ENCODE results near the gene SMCO1. TPM values are rescaled to one million over a fixed set of nuclear protein-coding genes. Genes with fewer than 3 reads are reported as not detected.

The SMCO1 gene
- total RNA-seq, 1 experiment from 2014 or later = not detected

DNA sequence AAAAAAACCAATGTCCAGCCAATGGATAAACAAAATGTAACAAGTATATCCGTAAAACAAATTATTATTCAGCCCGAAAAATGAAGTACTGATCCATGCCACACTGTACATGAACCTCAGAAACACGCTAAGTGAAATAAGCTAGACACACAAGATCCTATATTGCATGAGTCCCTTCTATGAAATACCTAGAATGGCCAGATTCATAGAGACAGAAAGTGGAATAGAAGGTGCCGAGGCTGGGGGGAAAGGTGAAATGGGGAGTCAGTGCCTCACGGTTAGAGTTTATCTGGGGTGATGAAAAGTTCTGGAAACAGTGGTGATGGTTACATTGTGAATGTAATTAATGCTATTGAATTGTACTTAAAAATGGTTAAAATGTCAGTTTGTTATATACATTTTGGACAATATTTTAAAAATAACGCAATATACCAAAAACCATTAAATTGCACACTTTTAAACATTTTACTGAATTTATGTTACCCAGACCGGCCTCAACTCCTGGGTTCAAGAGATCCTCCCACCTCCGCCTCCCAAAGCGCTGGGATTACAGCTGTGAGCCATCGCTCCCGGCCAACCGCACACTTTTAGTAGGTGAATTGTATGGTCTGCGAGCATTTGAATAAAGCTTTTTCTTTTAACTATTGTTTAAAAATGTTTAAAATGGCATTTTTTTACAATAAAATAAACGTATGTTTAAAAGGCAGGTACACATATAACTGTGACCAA, 13.7 kb downstream of the SMCO1 start:
- no TSS peak for BruUV-seq (replicated peaks)
- intact Hi-C loops (cut with micrococcal nuclease) = loop anchor here (2.0 to 5.0 kb wide), 4 partner anchors 69 to 249 kb away; partner anchors contain the start of genes DYNLT2B, TM4SF19 and UBXN7
- H3K9me3 Mint-ChIP-seq (ENCODE audit: unreplicated experiment) = no peaks in the 10 kb centered on the region
- peaks cover 4% of the 10 kb centered on the region for H3K36me3 Mint-ChIP-seq (ENCODE audit: insufficient read depth, unreplicated experiment)
- H3K4me1 Mint-ChIP-seq (ENCODE audit: insufficient read depth, unreplicated experiment) = peaks cover 20% of the 10 kb centered on the region
- TF ChIP-seq, protein P1, sequence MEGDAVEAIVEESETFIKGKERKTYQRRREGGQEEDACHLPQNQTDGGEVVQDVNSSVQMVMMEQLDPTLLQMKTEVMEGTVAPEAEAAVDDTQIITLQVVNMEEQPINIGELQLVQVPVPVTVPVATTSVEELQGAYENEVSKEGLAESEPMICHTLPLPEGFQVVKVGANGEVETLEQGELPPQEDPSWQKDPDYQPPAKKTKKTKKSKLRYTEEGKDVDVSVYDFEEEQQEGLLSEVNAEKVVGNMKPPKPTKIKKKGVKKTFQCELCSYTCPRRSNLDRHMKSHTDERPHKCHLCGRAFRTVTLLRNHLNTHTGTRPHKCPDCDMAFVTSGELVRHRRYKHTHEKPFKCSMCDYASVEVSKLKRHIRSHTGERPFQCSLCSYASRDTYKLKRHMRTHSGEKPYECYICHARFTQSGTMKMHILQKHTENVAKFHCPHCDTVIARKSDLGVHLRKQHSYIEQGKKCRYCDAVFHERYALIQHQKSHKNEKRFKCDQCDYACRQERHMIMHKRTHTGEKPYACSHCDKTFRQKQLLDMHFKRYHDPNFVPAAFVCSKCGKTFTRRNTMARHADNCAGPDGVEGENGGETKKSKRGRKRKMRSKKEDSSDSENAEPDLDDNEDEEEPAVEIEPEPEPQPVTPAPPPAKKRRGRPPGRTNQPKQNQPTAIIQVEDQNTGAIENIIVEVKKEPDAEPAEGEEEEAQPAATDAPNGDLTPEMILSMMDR (IDR thresholded peaks at IDR 0.05; ENCODE audit: unreplicated experiment) = no peak
- no peaks in the 10 kb centered on the region for H3K27me3 Mint-ChIP-seq (ENCODE audit: insufficient read depth, unreplicated experiment)
- POLR2A ChIA-PET = interaction anchor here (0.5 to 4.4 kb wide), 18 partner anchors 12 to 248 kb away, joined by 3 to 41 read pairs (median 4); partner anchors contain the start of genes DYNLT2B, FBXO45, PAK2 and PCYT1A
- peak overlapping the region; percentile 75 for H3K27ac Mint-ChIP-seq (ENCODE audit: low read depth, unreplicated experiment)
- CTCF ChIA-PET = interaction anchor here (0.6 to 0.7 kb wide), 2 partner anchors 184 to 247 kb away, joined by 3 to 4 read pairs; no protein-coding TSS in a partner anchor
- peak; percentile 42 for DNase-seq (ENCODE audit: unreplicated experiment)
- peak overlapping the region; percentile 99 for H3K4me3 Mint-ChIP-seq (ENCODE audit: unreplicated experiment)

DNA sequence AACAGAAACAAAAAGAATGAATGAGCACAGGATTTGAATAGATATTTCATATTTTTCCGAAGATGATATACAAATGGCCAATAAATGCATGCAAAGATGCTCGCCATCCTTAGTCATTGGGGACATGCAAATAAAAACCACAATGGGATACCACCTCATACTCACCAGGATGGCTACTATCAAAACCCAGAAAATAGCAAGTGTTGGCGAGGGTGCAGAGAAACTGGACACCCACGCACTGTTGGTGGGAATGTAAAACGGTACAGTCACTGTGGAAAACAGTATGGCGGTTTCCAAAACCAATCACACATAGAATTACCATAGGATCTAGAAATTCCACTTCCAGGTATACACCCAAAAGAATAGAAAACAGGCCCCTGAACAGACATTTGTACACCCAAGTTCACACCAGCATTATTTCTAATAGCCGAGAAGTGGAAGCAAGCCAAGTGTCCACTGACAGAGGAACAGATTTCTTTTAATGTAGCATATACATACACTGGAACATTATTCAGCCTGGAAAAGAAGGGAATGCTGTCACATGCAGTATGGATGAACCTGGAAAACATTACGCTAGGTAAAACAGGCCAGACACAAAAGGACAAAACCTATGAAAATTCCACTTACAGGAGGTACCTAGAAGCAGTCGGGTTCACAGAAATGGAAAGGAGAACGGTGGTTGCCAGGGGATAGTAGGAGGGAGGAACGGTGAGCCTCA, 15.2 kb downstream of the SMCO1 start:
- DNase-seq (ENCODE audit: unreplicated experiment) = peak; percentile 31
- CTCF ChIA-PET = interaction anchor here (0.5 kb wide), 1 partner anchor 72 kb away, joined by 4 read pairs; no protein-coding TSS in a partner anchor
- TF ChIP-seq, protein P1 (IDR thresholded peaks at IDR 0.05; ENCODE audit: unreplicated experiment) = no peak
- Mint-ChIP-seq H3K4me3 (ENCODE audit: unreplicated experiment) (peak overlapping the region; percentile 99), H3K9me3 (ENCODE audit: unreplicated experiment) (no peaks in the 10 kb centered on the region), H3K4me1 (ENCODE audit: insufficient read depth, unreplicated experiment) (peaks cover 31% of the 10 kb centered on the region), H3K27me3 (ENCODE audit: insufficient read depth, unreplicated experiment) (no peaks in the 10 kb centered on the region), H3K27ac (ENCODE audit: low read depth, unreplicated experiment) (peak overlapping the region; percentile 75), H3K36me3 (ENCODE audit: insufficient read depth, unreplicated experiment) (peaks cover 10% of the 10 kb centered on the region)
- POLR2A ChIA-PET = interaction anchor here (0.7 to 4.4 kb wide), 9 partner anchors 10 to 182 kb away, joined by 3 to 41 read pairs (median 4); partner anchors contain the start of genes DYNLT2B, FBXO45, TM4SF19 and UBXN7
- no TSS peak for BruUV-seq (replicated peaks)
- intact Hi-C loops (cut with micrococcal nuclease) = loop anchor here (2.0 to 5.0 kb wide), 4 partner anchors 67 to 248 kb away; partner anchors contain the start of genes DYNLT2B, TM4SF19 and UBXN7

DNA sequence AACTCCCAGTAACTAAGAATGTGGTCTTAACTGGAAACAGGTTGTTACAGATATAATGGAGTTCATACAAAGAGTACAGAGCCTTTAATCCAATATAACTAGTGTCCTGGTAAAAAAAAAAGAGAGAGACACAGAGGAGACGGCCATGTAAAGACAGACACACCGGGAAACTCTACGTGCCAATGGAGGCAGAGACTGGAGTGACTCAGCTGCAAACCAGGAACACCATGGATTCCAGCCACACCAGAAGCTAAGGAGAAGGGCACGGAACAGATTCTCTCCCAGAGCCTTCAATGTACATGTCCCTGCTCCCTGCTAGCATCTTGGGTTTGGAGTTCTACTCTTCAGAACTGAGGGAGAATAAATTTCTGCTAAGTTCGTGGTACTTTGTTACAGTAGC, 16.1 kb downstream of the SMCO1 start:
- Mint-ChIP-seq H3K4me1 (ENCODE audit: insufficient read depth, unreplicated experiment) (peaks cover 33% of the 10 kb centered on the region), H3K36me3 (ENCODE audit: insufficient read depth, unreplicated experiment) (peaks cover 10% of the 10 kb centered on the region), H3K27ac (ENCODE audit: low read depth, unreplicated experiment) (peak overlapping the region; percentile 75), H3K4me3 (ENCODE audit: unreplicated experiment) (peak overlapping the region; percentile 99), H3K27me3 (ENCODE audit: insufficient read depth, unreplicated experiment) (no peaks in the 10 kb centered on the region), H3K9me3 (ENCODE audit: unreplicated experiment) (no peaks in the 10 kb centered on the region)
- POLR2A ChIA-PET = interaction anchor here (0.6 to 1.4 kb wide), 4 partner anchors 15 to 240 kb away, joined by 3 to 9 read pairs (median 3); partner anchors contain the start of genes DYNLT2B, PAK2 and UBXN7
- intact Hi-C loops (cut with micrococcal nuclease) = no loop called here
- TF ChIP-seq, protein P1 (IDR thresholded peaks at IDR 0.05; ENCODE audit: unreplicated experiment) = no peak
- CTCF ChIA-PET = interaction anchor here (0.5 to 0.7 kb wide), 2 partner anchors 71 to 298 kb away, joined by 3 to 4 read pairs; no protein-coding TSS in a partner anchor
- peak; percentile 71 for DNase-seq (ENCODE audit: unreplicated experiment)
- BruUV-seq (replicated peaks) = no TSS peak

DNA sequence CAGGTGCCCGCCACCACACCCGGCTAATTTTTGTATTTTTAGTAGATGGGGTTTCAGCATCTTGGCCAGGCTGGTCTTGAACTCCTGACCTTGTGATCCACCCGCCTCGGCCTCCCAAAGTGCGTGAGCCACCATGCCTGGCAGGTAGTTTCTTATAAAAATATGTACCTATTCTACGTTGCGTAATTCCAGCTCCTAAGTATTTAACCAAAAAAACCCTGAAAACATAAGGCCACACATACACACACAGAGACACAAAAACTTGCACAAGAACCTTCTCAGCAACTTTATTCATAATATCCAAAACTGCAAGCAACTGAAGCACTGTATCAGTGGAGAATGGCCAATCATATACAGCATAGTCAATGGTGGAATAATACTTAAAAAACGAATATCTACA, 16.8 kb downstream of the SMCO1 start:
- no peak for DNase-seq (ENCODE audit: unreplicated experiment)
- peaks cover 33% of the 10 kb centered on the region for H3K4me1 Mint-ChIP-seq (ENCODE audit: insufficient read depth, unreplicated experiment)
- H3K9me3 Mint-ChIP-seq (ENCODE audit: unreplicated experiment) = no peaks in the 10 kb centered on the region
- H3K27ac Mint-ChIP-seq (ENCODE audit: low read depth, unreplicated experiment) = peak overlapping the region; percentile 75
- peaks cover 10% of the 10 kb centered on the region for H3K36me3 Mint-ChIP-seq (ENCODE audit: insufficient read depth, unreplicated experiment)
- CTCF ChIA-PET = interaction anchor here (1.6 kb wide), 1 partner anchor 11 kb away, joined by 5 read pairs; no protein-coding TSS in a partner anchor
- TF ChIP-seq, protein P1 (IDR thresholded peaks at IDR 0.05; ENCODE audit: unreplicated experiment) = no peak
- H3K4me3 Mint-ChIP-seq (ENCODE audit: unreplicated experiment) = no peak overlapping the region
- BruUV-seq (replicated peaks) = no TSS peak
- intact Hi-C loops (cut with micrococcal nuclease) = no loop called here
- no peaks in the 10 kb centered on the region for H3K27me3 Mint-ChIP-seq (ENCODE audit: insufficient read depth, unreplicated experiment)
- POLR2A ChIA-PET = no interaction called here

Data from MCF 10A (cell line).